HG02973 (cell line): ENCODE measurements around the gene TPK1.
"Not testable (repeated sequence)": the region's sequence is repeated elsewhere in the genome, so short reads cannot be mapped to it uniquely, and the experiment has no call there.

Experiments
- ATAC-seq: cut with Tn5 transposase; IDR thresholded peaks from one replicate; pipeline ENCODE4 v1.9.1; 2021; ENCODE audit warnings: moderate library complexity; ENCODE audit not compliant: unreplicated experiment

TPK1 gene

GRCh38 chr7:144728551-144728950 lies 107.3 kb downstream of the TPK1 start:
- no peak for ATAC-seq

GRCh38 chr7:144726840-144727239 lies 109.0 kb downstream of the TPK1 start:
- ATAC-seq = not testable (repeated sequence)

- peak; percentile 100 for ATAC-seq
Observed at GRCh38 chr7:144725070-144725469, 110.8 kb downstream of the TPK1 start.

GRCh38 chr7:144723301-144723700 lies 112.6 kb downstream of the TPK1 start:
- no peak for ATAC-seq

GRCh38 chr7:144720710-144721109 lies 115.1 kb downstream of the TPK1 start:
- ATAC-seq = no peak

GRCh38 chr7:144720149-144720548 lies 115.7 kb downstream of the TPK1 start:
- ATAC-seq = no peak

GRCh38 chr7:144717720-144718119 lies 118.1 kb downstream of the TPK1 start:
- ATAC-seq = no peak

- no peak for ATAC-seq
Observed at GRCh38 chr7:144713850-144714249, 122.0 kb downstream of the TPK1 start.

GRCh38 chr7:144710791-144711190 lies 125.1 kb downstream of the TPK1 start:
- no peak for ATAC-seq

GRCh38 chr7:144709066-144709465 lies 126.8 kb downstream of the TPK1 start:
- no peak for ATAC-seq

- ATAC-seq = no peak
Observed at GRCh38 chr7:144691240-144691639, 144.6 kb downstream of the TPK1 start.

GRCh38 chr7:144682581-144683280 lies 153.1 kb downstream of the TPK1 start:
- ATAC-seq = no peak

- no peak for ATAC-seq
Observed at GRCh38 chr7:144676492-144676891, 159.4 kb downstream of the TPK1 start.

GRCh38 chr7:144674550-144674949 lies 161.3 kb downstream of the TPK1 start:
- ATAC-seq = no peak

- no peak for ATAC-seq
Observed at GRCh38 chr7:144672869-144673268, 163.0 kb downstream of the TPK1 start.

- no peak for ATAC-seq
Observed at GRCh38 chr7:144671429-144671828, 164.4 kb downstream of the TPK1 start.

- ATAC-seq = no peak
Observed at GRCh38 chr7:144670218-144670617, 165.6 kb downstream of the TPK1 start.

- no peak for ATAC-seq
Observed at GRCh38 chr7:144668503-144668902, 167.3 kb downstream of the TPK1 start.

- ATAC-seq = no peak
Observed at GRCh38 chr7:144665689-144666381, 170.0 kb downstream of the TPK1 start.

GRCh38 chr7:144659211-144659610 lies 176.6 kb downstream of the TPK1 start:
- no peak for ATAC-seq

- ATAC-seq = no peak
Observed at GRCh38 chr7:144656965-144657517, 178.8 kb downstream of the TPK1 start.

- ATAC-seq = peak; percentile 41
Observed at GRCh38 chr7:144653449-144653848, 182.4 kb downstream of the TPK1 start.
